ENCODE results near the gene GRIK5.
"Not testable (repeated sequence)": the region's sequence is repeated elsewhere in the genome, so short reads cannot be mapped to it uniquely, and the experiment has no call there.

The GRIK5 gene

GRCh38 chr19:42051166-42052115, 18.6 kb downstream of the GRIK5 start:
- no peak for DNase-seq (ENCODE audit: low read depth, low spot score)

GRCh38 chr19:42048992-42049391, 21.0 kb downstream of the GRIK5 start:
- DNase-seq (ENCODE audit: low read depth, low spot score) = no peak

GRCh38 chr19:42045575-42045974, 24.4 kb downstream of the GRIK5 start:
- DNase-seq (ENCODE audit: low read depth, low spot score) = no peak

GRCh38 chr19:42042455-42043170, 27.4 kb downstream of the GRIK5 start:
- no peak for DNase-seq (ENCODE audit: low read depth, low spot score)

- not testable (repeated sequence) for DNase-seq (ENCODE audit: low read depth, low spot score)
Observed at GRCh38 chr19:42040491-42040890, 29.5 kb downstream of the GRIK5 start.

- DNase-seq (ENCODE audit: low read depth, low spot score) = no peak
Observed at GRCh38 chr19:42040031-42040430, 30.0 kb downstream of the GRIK5 start.

GRCh38 chr19:42038666-42039065, 31.3 kb downstream of the GRIK5 start:
- DNase-seq (ENCODE audit: low read depth, low spot score) = no peak

GRCh38 chr19:42037649-42038048, 32.4 kb downstream of the GRIK5 start:
- DNase-seq (ENCODE audit: low read depth, low spot score) = no peak

- not testable (repeated sequence) for DNase-seq (ENCODE audit: low read depth, low spot score)
Observed at GRCh38 chr19:42034640-42035391, 35.2 kb downstream of the GRIK5 start.

- no peak for DNase-seq (ENCODE audit: low read depth, low spot score)
Observed at GRCh38 chr19:42033413-42033812, 36.6 kb downstream of the GRIK5 start.

GRCh38 chr19:42032431-42032830, 37.6 kb downstream of the GRIK5 start:
- DNase-seq (ENCODE audit: low read depth, low spot score) = no peak

GRCh38 chr19:42030645-42031440, 39.2 kb downstream of the GRIK5 start:
- no peak for DNase-seq (ENCODE audit: low read depth, low spot score)

GRCh38 chr19:42028304-42029216, 41.4 kb downstream of the GRIK5 start:
- DNase-seq (ENCODE audit: low read depth, low spot score) = no peak

GRCh38 chr19:42024622-42025111, 45.3 kb downstream of the GRIK5 start:
- DNase-seq (ENCODE audit: low read depth, low spot score) = no peak

GRCh38 chr19:42023943-42024260, 46.1 kb downstream of the GRIK5 start:
- DNase-seq (ENCODE audit: low read depth, low spot score) = no peak

- no peak for DNase-seq (ENCODE audit: low read depth, low spot score)
Observed at GRCh38 chr19:42023121-42023942, 46.7 kb downstream of the GRIK5 start.

- no peak for DNase-seq (ENCODE audit: low read depth, low spot score)
Observed at GRCh38 chr19:42022616-42023015, 47.4 kb downstream of the GRIK5 start.

- DNase-seq (ENCODE audit: low read depth, low spot score) = no peak
Observed at GRCh38 chr19:42021185-42021584, 48.8 kb downstream of the GRIK5 start.

GRCh38 chr19:42018503-42019193, 51.4 kb downstream of the GRIK5 start:
- no peak for DNase-seq (ENCODE audit: low read depth, low spot score)

Measured in brain pericyte (primary cell).